ENCODE results near the gene SIAH1. TPM values are rescaled to one million over a fixed set of nuclear protein-coding genes. Genes with fewer than 3 reads are reported as not detected.

The SIAH1 gene
- total RNA-seq, 2 donors from 2014 or later = 15.2 to 16.1 TPM

DNA sequence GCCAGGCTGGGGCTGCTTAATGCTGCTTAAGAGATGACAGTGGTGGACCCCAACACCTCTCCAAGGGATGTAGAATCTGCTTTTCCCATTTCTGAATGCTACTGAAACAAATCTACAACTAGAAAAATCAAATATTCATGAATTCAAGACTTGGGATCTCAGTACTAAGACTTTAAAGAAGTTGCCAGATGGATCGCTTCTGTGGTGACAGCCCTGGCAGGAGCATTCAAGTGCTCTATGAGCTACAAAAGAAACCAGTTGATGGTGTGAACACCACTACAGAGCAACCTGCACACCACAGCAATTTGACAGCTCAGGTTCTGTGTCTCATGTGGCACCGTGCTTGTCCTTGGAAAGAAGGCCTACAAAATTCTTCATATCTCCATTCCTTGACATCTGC lies 42.6 kb downstream of the SIAH1 start:
- DNase-seq (no peak), ATAC-seq (no peak)
- Histone ChIP-seq H3K36me3 (replicated peaks in 1 of 2; ENCODE audit: insufficient read depth in 1 of 2, low read depth in 2 of 2) (peaks cover 2 to 5% of the 10 kb centered on the region in 2 donors), H3K9me3 (no peaks in the 10 kb centered on the region), H3K4me1 (no peaks in the 10 kb centered on the region), H3K27me3 (no peaks in the 10 kb centered on the region), H3K27ac (no peak overlapping the region), H3K4me3 (no peak overlapping the region)
- no peak for TF ChIP-seq POLR2A (IDR thresholded peaks at IDR 0.05)
- TF ChIP-seq, protein P1, sequence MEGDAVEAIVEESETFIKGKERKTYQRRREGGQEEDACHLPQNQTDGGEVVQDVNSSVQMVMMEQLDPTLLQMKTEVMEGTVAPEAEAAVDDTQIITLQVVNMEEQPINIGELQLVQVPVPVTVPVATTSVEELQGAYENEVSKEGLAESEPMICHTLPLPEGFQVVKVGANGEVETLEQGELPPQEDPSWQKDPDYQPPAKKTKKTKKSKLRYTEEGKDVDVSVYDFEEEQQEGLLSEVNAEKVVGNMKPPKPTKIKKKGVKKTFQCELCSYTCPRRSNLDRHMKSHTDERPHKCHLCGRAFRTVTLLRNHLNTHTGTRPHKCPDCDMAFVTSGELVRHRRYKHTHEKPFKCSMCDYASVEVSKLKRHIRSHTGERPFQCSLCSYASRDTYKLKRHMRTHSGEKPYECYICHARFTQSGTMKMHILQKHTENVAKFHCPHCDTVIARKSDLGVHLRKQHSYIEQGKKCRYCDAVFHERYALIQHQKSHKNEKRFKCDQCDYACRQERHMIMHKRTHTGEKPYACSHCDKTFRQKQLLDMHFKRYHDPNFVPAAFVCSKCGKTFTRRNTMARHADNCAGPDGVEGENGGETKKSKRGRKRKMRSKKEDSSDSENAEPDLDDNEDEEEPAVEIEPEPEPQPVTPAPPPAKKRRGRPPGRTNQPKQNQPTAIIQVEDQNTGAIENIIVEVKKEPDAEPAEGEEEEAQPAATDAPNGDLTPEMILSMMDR (IDR thresholded peaks at IDR 0.05) = no peak
- 94 to 96% methylated on average over 2 of the region's 2 CpGs for WGBS, 2 donors
- intact Hi-C loops (cut with DNase I) = no loop called here

DNA sequence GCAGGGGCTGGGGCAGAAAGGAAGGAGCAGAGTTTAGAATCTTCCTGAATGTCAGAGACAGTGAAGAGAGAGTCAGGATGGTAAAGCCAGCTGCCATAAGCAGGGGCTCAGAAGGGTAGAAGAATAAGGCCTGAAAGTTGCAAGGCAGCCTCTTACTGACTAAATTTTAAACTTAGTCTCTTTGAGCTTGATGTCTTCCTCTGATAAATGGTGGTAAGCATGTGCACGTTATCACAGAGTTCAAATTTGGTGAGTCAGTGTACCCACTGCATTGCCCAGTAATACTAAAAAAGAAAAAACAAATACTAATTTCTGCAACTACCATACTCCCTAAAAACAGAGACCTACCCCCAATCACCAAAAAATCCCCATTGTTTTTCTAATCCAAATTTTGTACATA lies 45.2 kb downstream of the SIAH1 start:
- Histone ChIP-seq H3K4me1 (no peaks in the 10 kb centered on the region), H3K4me3 (no peak overlapping the region), H3K9me3 (no peaks in the 10 kb centered on the region), H3K27me3 (no peaks in the 10 kb centered on the region), H3K36me3 (replicated peaks in 1 of 2; ENCODE audit: insufficient read depth in 1 of 2, low read depth in 2 of 2) (peaks cover 4 to 7% of the 10 kb centered on the region in 2 donors), H3K27ac (no peak overlapping the region)
- intact Hi-C loops (cut with DNase I) = no loop called here
- WGBS, 2 donors = 78 to 93% methylated on average over 1 of the region's 1 CpG
- DNase-seq (no peak), ATAC-seq (no peak)
- TF ChIP-seq, protein P1 (IDR thresholded peaks at IDR 0.05) = no peak
- TF ChIP-seq POLR2A (IDR thresholded peaks at IDR 0.05) = no peak

DNA sequence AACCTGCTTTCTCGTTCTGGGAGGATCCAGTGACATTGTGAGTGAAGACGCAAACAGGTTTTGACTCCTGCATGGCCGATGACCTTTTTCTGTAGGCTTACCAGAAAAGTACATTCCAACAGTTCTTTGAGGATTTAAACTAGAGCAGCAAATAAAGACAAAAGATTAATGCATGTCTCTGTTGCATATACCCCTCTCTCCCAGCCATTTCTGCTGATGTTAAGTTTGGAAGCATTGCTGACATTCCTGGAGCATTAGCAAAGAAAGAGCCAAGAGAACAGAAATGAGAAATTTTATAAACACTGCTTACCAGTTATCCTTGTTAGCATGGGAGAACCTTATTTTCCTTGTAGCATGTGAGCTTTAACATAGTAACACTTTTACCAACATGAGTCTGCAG lies 49.3 kb downstream of the SIAH1 start:
- Histone ChIP-seq H3K4me1 (no peaks in the 10 kb centered on the region), H3K36me3 (replicated peaks in 1 of 2; ENCODE audit: insufficient read depth in 1 of 2, low read depth in 2 of 2) (peaks cover 4 to 11% of the 10 kb centered on the region in 2 donors), H3K27ac (no peak overlapping the region), H3K27me3 (no peaks in the 10 kb centered on the region), H3K4me3 (no peak overlapping the region), H3K9me3 (no peaks in the 10 kb centered on the region)
- DNase-seq (no peak), ATAC-seq (no peak)
- intact Hi-C loops (cut with DNase I) = no loop called here
- TF ChIP-seq, protein P1 (IDR thresholded peaks at IDR 0.05) = no peak
- no peak for TF ChIP-seq POLR2A (IDR thresholded peaks at IDR 0.05)
- 91 to 92% methylated on average over 3 of the region's 3 CpGs for WGBS, 2 donors

DNA sequence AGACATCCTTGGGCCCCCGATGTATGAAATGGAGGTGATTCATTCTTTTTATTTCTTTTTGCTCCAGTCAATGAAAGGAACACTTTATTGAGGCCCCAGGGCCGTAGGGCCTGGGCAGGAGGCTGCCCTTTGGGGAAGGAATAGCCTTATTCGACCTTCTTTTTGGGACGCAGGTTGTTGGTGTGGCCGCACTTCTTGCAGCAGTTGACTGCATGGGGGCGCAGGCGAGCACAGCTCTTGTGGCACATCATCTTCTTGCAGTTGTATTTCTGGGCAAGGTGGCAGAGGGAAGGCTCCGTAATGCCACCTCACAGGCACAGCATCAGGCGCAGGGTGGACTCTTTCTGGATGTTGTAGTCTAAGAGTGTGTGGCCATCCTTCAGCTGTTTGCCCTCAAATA lies 50.9 kb downstream of the SIAH1 start:
- Histone ChIP-seq H3K27me3 (no peaks in the 10 kb centered on the region), H3K4me1 (no peaks in the 10 kb centered on the region), H3K9me3 (no peaks in the 10 kb centered on the region), H3K4me3 (no peak overlapping the region), H3K36me3 (replicated peaks in 1 of 2; ENCODE audit: insufficient read depth in 1 of 2, low read depth in 2 of 2) (peaks cover 4 to 9% of the 10 kb centered on the region in 2 donors), H3K27ac (no peak overlapping the region)
- WGBS, 2 donors = 94 to 95% methylated on average over 9 of the region's 9 CpGs
- DNase-seq (no peak), ATAC-seq (no peak)
- intact Hi-C loops (cut with DNase I) = no loop called here
- TF ChIP-seq, protein P1 (IDR thresholded peaks at IDR 0.05) = no peak
- TF ChIP-seq POLR2A (IDR thresholded peaks at IDR 0.05) = no peak

DNA sequence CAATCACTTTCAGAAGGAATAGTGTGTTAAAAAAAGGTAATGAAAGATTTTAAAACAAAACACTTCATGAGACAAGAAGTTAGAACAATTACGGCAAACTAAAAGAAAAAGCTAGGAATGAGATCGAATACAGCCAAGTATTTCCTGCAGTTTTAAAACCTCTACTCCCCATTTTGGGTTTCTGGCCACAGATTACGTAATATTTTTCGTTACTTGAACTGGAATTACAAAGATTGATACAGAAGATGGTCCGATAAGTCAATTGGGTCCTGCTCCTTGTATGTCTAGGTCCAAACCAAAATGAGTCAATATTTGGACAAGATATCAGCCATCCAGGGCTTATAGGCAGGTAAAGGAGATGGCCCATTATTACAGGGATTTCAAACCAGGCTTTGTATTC lies 52.2 kb downstream of the SIAH1 start:
- DNase-seq (no peak), ATAC-seq (no peak)
- Histone ChIP-seq H3K9me3 (no peaks in the 10 kb centered on the region), H3K36me3 (replicated peaks in 1 of 2; ENCODE audit: insufficient read depth in 1 of 2, low read depth in 2 of 2) (peaks cover 4 to 9% of the 10 kb centered on the region in 2 donors), H3K27me3 (no peaks in the 10 kb centered on the region), H3K4me1 (no peaks in the 10 kb centered on the region), H3K4me3 (no peak overlapping the region), H3K27ac (no peak overlapping the region)
- WGBS, 2 donors = 66 to 73% methylated on average over 5 of the region's 5 CpGs
- TF ChIP-seq, protein P1 (IDR thresholded peaks at IDR 0.05) = no peak
- no peak for TF ChIP-seq POLR2A (IDR thresholded peaks at IDR 0.05)
- intact Hi-C loops (cut with DNase I) = no loop called here

Data from body of pancreas (tissue), 4 donors.